ENCODE data around the gene CCDC88C.

Gene CCDC88C

GRCh38 chr14:91397965-91398591 lies 19.5 kb downstream of the CCDC88C start:
- DNase-seq (ENCODE audit: low read depth): no peak
- no peak for TF ChIP-seq CTCF (conservative IDR thresholded peaks at IDR 0.05; ENCODE audit: control insufficient read depth, insufficient read depth, low read depth, low read length)
- no peak overlapping the region for H3K4me3 ChIP-seq (ENCODE audit: control insufficient read depth, low read depth, low read length)

GRCh38 chr14:91396959-91397815 lies 20.4 kb downstream of the CCDC88C start:
- DNase-seq (ENCODE audit: low read depth): no peak
- no peak for TF ChIP-seq CTCF (conservative IDR thresholded peaks at IDR 0.05; ENCODE audit: control insufficient read depth, insufficient read depth, low read depth, low read length)
- H3K4me3 ChIP-seq (ENCODE audit: control insufficient read depth, low read depth, low read length): no peak overlapping the region

GRCh38 chr14:91396013-91396660 lies 21.5 kb downstream of the CCDC88C start:
- DNase-seq (ENCODE audit: low read depth): no peak
- no peak for TF ChIP-seq CTCF (conservative IDR thresholded peaks at IDR 0.05; ENCODE audit: control insufficient read depth, insufficient read depth, low read depth, low read length)
- no peak overlapping the region for H3K4me3 ChIP-seq (ENCODE audit: control insufficient read depth, low read depth, low read length)

GRCh38 chr14:91395466-91395865 lies 22.2 kb downstream of the CCDC88C start:
- TF ChIP-seq CTCF (conservative IDR thresholded peaks at IDR 0.05; ENCODE audit: control insufficient read depth, insufficient read depth, low read depth, low read length): no peak
- no peak for DNase-seq (ENCODE audit: low read depth)
- H3K4me3 ChIP-seq (ENCODE audit: control insufficient read depth, low read depth, low read length): no peak overlapping the region

GRCh38 chr14:91394105-91395081 lies 23.2 kb downstream of the CCDC88C start:
- DNase-seq (ENCODE audit: low read depth): no peak
- no peak overlapping the region for H3K4me3 ChIP-seq (ENCODE audit: control insufficient read depth, low read depth, low read length)
- TF ChIP-seq CTCF (conservative IDR thresholded peaks at IDR 0.05; ENCODE audit: control insufficient read depth, insufficient read depth, low read depth, low read length): no peak
